B cell (primary cell): ENCODE measurements around the gene CCDC116.

Source experiments
- CTCF ChIP-seq: fragments of 200-600 bp; IDR thresholded peaks from one replicate; pipeline ENCODE4 v1.8.0; 2022; ENCODE audit warnings: antibody characterized with exemption, mild to moderate bottlenecking
- EZH2 ChIP-seq: IDR thresholded peaks from 2 replicates; pipeline ENCODE4 v1.6.1; 2012; ENCODE audit warnings: borderline replicate concordance, low read depth, mild to moderate bottlenecking, moderate library complexity, low read length; ENCODE audit not compliant: insufficient read depth, poor library complexity, severe bottlenecking

DNA sequence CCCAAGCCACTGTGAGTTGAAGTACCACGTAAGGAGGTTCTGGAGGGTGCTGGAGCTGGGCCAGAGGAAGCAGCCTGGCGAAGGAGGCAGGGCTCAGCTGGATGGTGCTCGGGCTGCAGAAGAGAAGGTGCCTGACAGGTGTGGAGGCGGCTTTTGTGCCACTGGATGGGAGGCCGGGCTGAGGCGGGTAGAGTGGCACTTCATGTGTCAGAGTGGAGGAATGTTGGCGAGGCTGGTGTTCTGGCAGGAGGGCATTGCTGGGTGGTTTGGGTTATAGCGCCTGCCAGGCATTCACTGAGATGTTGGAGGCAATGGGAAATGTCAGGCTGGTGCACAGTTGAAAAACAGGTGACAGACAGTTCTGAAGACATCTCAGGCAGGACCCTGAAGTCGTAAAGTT, 40.9 kb upstream of the CCDC116 start:
- TF ChIP-seq CTCF (no peak), EZH2 (no peak)
